VCaP (cell line): Measurements from ENCODE around the gene GAP43.

ENCODE experiments used
- H3K27ac ChIP-seq: fragments of 450-650 bp; 2 replicates; pipeline ENCODE4 v1.5.1; 2017
- CTCF ChIP-seq: fragments of 450-650 bp; conservative IDR thresholded peaks from 2 replicates; pipeline ENCODE4 v1.5.1; 2017; ENCODE audit warnings: mild to moderate bottlenecking, moderate library complexity

The GAP43 gene

GRCh38 chr3:115698851-115699591, 75.7 kb downstream of the GAP43 start:
- H3K27ac ChIP-seq: no peak overlapping the region
- no peak for TF ChIP-seq CTCF

GRCh38 chr3:115699706-115700105, 76.4 kb downstream of the GAP43 start:
- TF ChIP-seq CTCF: no peak
- no peak overlapping the region for H3K27ac ChIP-seq

GRCh38 chr3:115702598-115702997, 79.3 kb downstream of the GAP43 start:
- TF ChIP-seq CTCF: no peak
- no peak overlapping the region for H3K27ac ChIP-seq

GRCh38 chr3:115704661-115705338, 81.5 kb downstream of the GAP43 start:
- H3K27ac ChIP-seq: peak overlapping the region; percentile 5
- TF ChIP-seq CTCF: no peak

GRCh38 chr3:115706311-115706829, 83.1 kb downstream of the GAP43 start:
- no peak overlapping the region for H3K27ac ChIP-seq
- no peak for TF ChIP-seq CTCF

- no peak overlapping the region for H3K27ac ChIP-seq
- TF ChIP-seq CTCF: no peak
Measured at GRCh38 chr3:115708540-115708939, 85.2 kb downstream of the GAP43 start.

GRCh38 chr3:115709093-115709492, 85.8 kb downstream of the GAP43 start:
- no peak for TF ChIP-seq CTCF
- H3K27ac ChIP-seq: no peak overlapping the region
